SH-SY5Y (cell line): ENCODE data around the gene PLEKHA6.

Experiments used
- GATA2 ChIP-seq: IDR thresholded peaks from 2 replicates; pipeline ENCODE4 v1.6.1; 2011; ENCODE audit warnings: mild to moderate bottlenecking, low read depth, low read length
- GATA3 ChIP-seq: IDR thresholded peaks from 2 replicates; pipeline ENCODE4 v1.6.1; 2011; ENCODE audit warnings: low read depth, mild to moderate bottlenecking, low read length, moderate library complexity

DNA sequence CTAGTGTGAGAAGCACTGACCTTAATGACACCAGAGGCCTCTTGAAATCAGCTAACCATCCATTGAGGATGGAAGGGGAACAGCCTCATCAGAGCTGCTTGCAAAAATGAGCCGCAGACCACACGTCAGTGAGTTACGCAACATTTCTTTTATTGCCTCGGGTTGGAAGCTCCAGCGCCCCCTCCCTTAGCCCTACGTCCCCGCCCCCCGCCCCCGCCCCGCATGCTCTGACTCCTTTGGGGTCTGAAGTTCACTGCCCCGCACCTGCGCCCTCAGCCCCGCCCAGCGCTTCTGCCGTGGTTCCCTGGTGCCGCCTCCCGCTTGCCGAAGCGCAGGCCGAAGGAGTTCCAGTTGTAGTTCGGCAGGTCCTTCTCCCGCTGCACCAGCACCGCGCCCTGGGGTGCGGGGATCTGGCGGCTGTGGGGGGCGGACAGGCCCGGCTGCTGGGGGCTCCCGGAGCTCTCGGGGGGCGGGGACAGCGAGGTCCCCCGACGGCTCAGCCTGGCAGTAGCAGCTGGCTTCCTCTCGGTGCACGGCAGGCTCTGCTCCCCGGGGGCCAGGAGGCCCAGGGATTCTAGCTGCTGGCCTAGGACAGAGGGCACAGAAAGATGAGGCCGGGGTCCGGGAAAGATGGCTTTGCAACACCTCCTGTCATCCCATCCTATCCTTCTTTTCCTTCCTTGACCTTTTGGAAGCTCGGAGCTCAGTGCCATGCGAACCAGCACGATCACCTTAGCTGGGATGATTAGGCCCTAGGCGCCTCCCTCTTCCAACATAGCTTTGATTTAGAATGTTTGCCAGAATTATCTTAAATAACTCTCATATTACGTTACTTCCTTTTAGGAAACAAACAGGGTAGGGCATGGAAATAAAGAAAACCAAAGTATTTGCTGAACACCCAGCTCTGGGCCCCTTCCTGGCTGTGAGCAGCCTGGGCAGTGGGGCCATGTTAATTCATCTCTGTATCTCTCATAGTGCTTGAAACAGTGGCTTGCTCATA lies 169.2 kb downstream of the PLEKHA6 start:
- TF ChIP-seq GATA2 (no peak), GATA3 (no peak)
